ENCODE data around the gene MEI1.

- TF ChIP-seq CTCF (IDR thresholded peaks at IDR 0.05): no peak
- no peak for TF ChIP-seq EP300 (IDR thresholded peaks at IDR 0.05)
- TF ChIP-seq POLR2A (IDR thresholded peaks at IDR 0.05; ENCODE audit: low read depth): no peak
- TF ChIP-seq POLR2AphosphoS5 (IDR thresholded peaks at IDR 0.05): no peak
Measured at GRCh38 chr22:41798736-41799135, 99.4 kb downstream of the MEI1 start.

Data from esophagus muscularis mucosa (tissue), 4 donors.